ENCODE measurements around the gene HMX1. TPM values are rescaled to one million over a fixed set of nuclear protein-coding genes. Genes with fewer than 3 reads are reported as not detected.
A peak's percentile ranks its signal among the peaks of the same experiment; 100 is the strongest.

HMX1 gene
- total RNA-seq, 2 donors from 2014 or later, result not detected

DNA sequence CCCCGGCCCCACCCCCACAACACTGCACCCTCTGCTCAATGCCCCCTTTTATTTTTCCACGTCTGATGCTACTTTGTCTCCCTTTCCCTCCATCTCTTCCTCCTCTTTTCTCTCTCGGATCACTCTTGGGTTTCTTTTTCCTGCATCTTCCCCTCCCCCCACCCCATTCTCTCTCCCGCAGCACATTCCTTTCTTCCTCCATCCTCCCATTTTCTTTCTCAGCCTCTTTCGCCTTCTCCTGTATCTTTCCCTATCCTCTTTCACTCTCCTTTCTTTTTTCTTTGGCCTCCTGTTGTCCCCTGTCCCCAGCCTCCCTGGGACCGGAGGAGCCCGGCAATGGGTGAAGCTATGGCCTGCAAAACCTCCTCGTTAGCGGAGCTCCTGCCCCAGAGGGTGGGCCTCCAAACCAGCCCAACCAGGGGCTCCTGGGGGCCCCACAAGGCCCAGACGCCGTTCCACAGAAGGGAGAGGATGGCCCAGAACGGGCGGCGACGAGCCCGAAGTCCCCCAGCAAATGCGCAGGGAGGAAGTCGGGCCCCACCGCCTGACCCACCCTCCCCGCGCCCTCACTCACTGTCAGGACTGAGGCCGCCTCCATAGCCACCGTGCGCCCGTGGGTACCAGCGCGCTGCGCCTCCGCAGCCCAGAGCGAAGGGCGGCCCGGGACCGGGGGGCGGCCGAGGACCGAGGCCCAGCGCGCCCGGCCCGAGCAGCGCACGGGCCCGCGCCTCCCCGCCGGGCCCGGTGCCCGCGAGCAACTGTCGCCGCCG is 807 bp downstream of the HMX1 start:
- no peak for DNase-seq (ENCODE audit: low spot score)
- no peak overlapping the region for H3K27ac ChIP-seq
- TF ChIP-seq, protein P1, sequence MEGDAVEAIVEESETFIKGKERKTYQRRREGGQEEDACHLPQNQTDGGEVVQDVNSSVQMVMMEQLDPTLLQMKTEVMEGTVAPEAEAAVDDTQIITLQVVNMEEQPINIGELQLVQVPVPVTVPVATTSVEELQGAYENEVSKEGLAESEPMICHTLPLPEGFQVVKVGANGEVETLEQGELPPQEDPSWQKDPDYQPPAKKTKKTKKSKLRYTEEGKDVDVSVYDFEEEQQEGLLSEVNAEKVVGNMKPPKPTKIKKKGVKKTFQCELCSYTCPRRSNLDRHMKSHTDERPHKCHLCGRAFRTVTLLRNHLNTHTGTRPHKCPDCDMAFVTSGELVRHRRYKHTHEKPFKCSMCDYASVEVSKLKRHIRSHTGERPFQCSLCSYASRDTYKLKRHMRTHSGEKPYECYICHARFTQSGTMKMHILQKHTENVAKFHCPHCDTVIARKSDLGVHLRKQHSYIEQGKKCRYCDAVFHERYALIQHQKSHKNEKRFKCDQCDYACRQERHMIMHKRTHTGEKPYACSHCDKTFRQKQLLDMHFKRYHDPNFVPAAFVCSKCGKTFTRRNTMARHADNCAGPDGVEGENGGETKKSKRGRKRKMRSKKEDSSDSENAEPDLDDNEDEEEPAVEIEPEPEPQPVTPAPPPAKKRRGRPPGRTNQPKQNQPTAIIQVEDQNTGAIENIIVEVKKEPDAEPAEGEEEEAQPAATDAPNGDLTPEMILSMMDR (IDR thresholded peaks at IDR 0.05), result no peak
- H3K27me3 ChIP-seq, result peaks cover 20 to 41% of the 10 kb centered on the region in 2 donors
- H3K4me1 ChIP-seq, result peaks cover 0 to 12% of the 10 kb centered on the region in 2 donors
- H3K9me3 ChIP-seq, result no peaks in the 10 kb centered on the region
- H3K4me3 ChIP-seq, result peak overlapping the region in 1 of 2 donors; percentile 33
- no peaks in the 10 kb centered on the region for H3K36me3 ChIP-seq

DNA sequence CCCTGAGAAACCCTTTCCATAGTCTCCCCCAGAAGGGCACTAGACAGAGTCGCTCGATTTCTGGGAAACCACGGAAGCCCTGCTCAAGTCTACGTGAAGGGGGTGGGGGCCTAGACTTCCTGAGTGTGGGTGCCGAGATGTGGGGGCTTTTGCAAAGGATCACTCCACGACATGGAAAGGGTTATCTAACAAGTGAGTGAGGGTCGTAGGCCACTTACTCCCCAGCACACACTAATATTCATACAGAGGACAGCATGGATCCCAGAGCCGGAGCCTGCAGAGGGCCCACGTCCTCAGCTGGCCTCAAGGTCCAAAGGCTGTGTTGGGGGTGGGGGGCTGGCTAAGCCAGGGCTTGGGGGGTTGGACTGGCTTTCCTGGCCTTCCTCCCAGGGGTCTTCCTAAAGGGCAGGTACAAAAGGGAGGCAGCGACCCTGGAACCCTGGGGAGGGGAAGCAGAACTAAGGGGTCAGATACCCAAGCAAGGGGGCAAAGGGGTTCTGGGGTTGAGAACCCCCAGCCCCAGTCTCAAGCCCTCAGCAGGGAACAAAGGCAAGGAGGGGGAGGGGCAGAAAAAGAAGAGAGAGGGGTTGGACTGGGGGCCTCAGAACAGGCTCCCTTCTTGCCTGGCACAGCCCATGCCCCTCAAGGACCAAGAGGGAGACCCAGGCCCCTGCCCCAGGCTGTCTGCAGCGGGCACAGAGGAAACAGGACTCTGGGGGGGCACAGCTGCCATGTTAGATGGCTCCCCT is 1.6 kb downstream of the HMX1 start:
- Histone ChIP-seq H3K9me3 (no peaks in the 10 kb centered on the region), H3K36me3 (no peaks in the 10 kb centered on the region), H3K27ac (no peak overlapping the region), H3K4me1 (peaks cover 0 to 12% of the 10 kb centered on the region in 2 donors), H3K27me3 (peaks cover 20 to 39% of the 10 kb centered on the region in 2 donors), H3K4me3 (no peak overlapping the region)
- TF ChIP-seq, protein P1 (IDR thresholded peaks at IDR 0.05), result no peak
- no peak for DNase-seq (ENCODE audit: low spot score)

DNA sequence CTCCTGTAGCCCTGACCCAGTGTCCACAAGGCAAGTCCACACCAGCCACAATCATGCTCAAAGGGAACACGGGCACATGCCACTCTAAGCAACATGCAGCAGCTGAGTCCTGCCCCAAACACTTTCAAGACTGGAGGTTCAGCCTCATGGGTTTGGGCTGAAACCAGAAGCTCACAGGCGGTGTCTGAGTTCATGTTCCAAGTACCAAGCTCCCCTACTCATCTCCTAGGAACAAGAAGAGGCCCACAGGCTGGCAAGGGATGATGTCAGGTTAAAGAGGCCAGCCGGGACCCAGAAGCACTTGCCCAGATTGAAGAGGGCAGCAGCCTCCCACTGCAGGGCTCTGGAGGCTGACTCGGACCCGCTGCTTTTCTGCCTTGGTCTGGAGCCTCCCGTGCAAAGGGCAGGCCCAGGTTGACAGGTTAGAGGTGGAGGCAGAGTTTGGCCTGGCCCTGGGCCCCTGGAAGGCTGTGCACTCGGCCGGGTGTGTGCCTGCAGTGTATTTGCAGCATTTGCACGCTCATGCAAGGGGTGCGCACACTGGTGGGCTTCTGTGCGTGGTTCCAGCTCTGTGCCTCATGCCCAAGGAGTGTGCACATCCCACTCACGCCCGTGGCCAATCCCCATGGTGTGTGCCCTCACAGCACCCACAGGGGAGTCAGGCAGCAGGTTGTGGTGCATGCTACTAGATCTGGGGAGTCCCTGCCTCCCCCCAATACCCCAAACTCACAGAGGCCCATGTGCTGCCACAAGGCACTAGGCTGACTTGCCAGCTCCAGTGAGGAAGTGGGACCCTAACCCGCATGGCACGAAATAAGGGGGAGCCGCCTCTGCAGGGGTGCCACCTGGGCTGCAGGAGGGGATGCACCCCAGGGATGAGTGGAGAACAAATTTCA is 2.4 kb downstream of the HMX1 start:
- TF ChIP-seq, protein P1 (IDR thresholded peaks at IDR 0.05), result no peak
- Histone ChIP-seq H3K27ac (no peak overlapping the region), H3K36me3 (no peaks in the 10 kb centered on the region), H3K4me1 (peaks cover 0 to 12% of the 10 kb centered on the region in 2 donors), H3K9me3 (no peaks in the 10 kb centered on the region), H3K27me3 (peaks cover 20 to 31% of the 10 kb centered on the region in 2 donors), H3K4me3 (no peak overlapping the region)
- DNase-seq (ENCODE audit: low spot score), result no peak

DNA sequence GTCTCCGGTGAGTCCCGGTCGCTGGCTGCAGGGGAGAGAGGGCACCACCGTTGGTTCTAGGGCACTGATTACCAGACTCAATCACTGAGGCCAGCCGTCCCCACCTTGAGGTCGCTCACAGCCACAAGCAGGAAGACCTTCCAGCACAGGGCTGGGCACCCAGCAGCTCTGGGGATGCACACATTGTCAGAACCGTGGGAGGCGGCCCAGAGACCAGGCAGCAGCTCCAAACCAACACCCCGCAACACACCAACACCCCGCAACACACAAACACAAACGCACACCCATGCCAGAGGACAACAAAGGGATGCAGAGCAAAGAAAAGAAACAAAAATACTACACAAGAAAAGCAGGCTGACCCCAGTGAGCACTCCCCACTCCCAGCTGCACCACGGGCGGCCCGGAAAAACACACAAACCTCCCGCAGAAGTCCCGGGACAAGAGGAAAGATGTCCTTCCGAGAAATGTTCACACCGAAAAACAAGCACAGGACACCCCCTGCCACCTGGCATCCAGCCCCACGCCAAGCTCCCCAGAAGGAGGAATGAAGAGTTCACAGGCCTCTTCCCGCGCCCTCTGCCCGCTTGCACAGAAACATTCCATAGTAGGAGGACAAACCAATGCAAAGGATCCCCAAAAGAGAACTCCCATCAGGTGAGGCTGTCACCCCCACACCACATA is 3.2 kb downstream of the HMX1 start:
- H3K4me3 ChIP-seq, result no peak overlapping the region
- TF ChIP-seq, protein P1 (IDR thresholded peaks at IDR 0.05), result no peak
- no peaks in the 10 kb centered on the region for H3K36me3 ChIP-seq
- H3K9me3 ChIP-seq, result no peaks in the 10 kb centered on the region
- H3K4me1 ChIP-seq, result peaks cover 0 to 12% of the 10 kb centered on the region in 2 donors
- no peak for DNase-seq (ENCODE audit: low spot score)
- H3K27ac ChIP-seq, result no peak overlapping the region
- H3K27me3 ChIP-seq, result peaks cover 13 to 25% of the 10 kb centered on the region in 2 donors

Measured in right atrium auricular region (tissue), 2 donors.